PC-9 (cell line): ENCODE data around the gene SYNJ2. TPM values are rescaled to one million over a fixed set of nuclear protein-coding genes. Genes with fewer than 3 reads are reported as not detected.

Experiments used
- BruUV-seq: library from RNA; stranded (reverse); fragments of 400-500 nt; replicated peaks from 2 replicates; lab custom pipeline; 2021; lab: Mats Ljungman, UMichigan
- CTCF ChIA-PET: fragments of 300-600 bp; sonication (Branson Sonifier 250); formaldehyde crosslinking; loops from one replicate; lab custom pipeline; 2022; ENCODE audit warnings: antibody characterized with exemption; lab: Charles Lee
- POLR2A ChIA-PET: fragments of 300-600 bp; sonication (Branson Sonifier 250); formaldehyde crosslinking; loops from one replicate; lab custom pipeline; 2022; ENCODE audit warnings: antibody characterized with exemption; ENCODE audit not compliant: unreplicated experiment; lab: Charles Lee
- DNase-seq, 2 experiments: peaks; one replicate each; pipeline versions ENCODE4 v3.0.0 to v3.0.0-alpha.2; 2015 to 2022; ENCODE audit warnings: mixed read lengths in 1 of 2
- H2AFZ ChIP-seq: fragments of 200-600 bp; sonication (generic); 2 replicates; pipeline ENCODE4 v1.8.1; 2017; ENCODE audit warnings: antibody characterized with exemption
- H3F3A ChIP-seq: fragments of 200-600 bp; sonication (generic); 2 replicates; pipeline ENCODE4 v1.8.1; 2017; ENCODE audit warnings: antibody characterized with exemption, mild to moderate bottlenecking, low read depth; ENCODE audit not compliant: insufficient read depth
- H3K27ac ChIP-seq: fragments of 200-600 bp; sonication (generic); 2 replicates; pipeline ENCODE4 v1.6.1; 2016; ENCODE audit warnings: mixed run types
- H3K27me3 ChIP-seq: fragments of 200-600 bp; sonication (generic); 2 replicates; pipeline ENCODE4 v1.6.1; 2016; ENCODE audit warnings: low read depth, mixed run types; ENCODE audit not compliant: insufficient read depth
- H3K36me3 ChIP-seq: fragments of 200-600 bp; sonication (generic); 2 replicates; pipeline ENCODE4 v1.6.1; 2016; ENCODE audit warnings: low read depth, mixed run types
- H3K4me1 ChIP-seq: fragments of 200-600 bp; sonication (generic); replicated peaks from 2 replicates; pipeline ENCODE4 v1.6.1; 2016; ENCODE audit warnings: mixed run types; ENCODE audit not compliant: insufficient read depth
- H3K4me2 ChIP-seq: fragments of 200-600 bp; sonication (generic); 2 replicates; pipeline ENCODE4 v1.6.1; 2017; ENCODE audit warnings: mixed run types
- H3K4me3 ChIP-seq: fragments of 200-600 bp; sonication (generic); 2 replicates; pipeline ENCODE4 v1.6.1; 2016; ENCODE audit warnings: mixed run types
- H3K79me2 ChIP-seq: fragments of 200-600 bp; sonication (generic); 2 replicates; pipeline ENCODE4 v1.6.1; 2017; ENCODE audit warnings: low read depth, mixed run types
- H3K9me2 ChIP-seq: fragments of 200-600 bp; sonication (generic); 2 replicates; pipeline ENCODE4 v1.8.1; 2017; ENCODE audit warnings: mild to moderate bottlenecking; ENCODE audit not compliant: insufficient read depth
- H3K9me3 ChIP-seq: fragments of 200-600 bp; sonication (generic); 2 replicates; pipeline ENCODE4 v1.8.1; 2016; ENCODE audit warnings: low read depth; ENCODE audit not compliant: insufficient read depth
- H4K20me1 ChIP-seq: fragments of 200-600 bp; sonication (generic); 2 replicates; pipeline ENCODE4 v1.8.1; 2017; ENCODE audit not compliant: insufficient read depth
- CTCF ChIP-seq: fragments of 200-600 bp; sonication (generic); conservative IDR thresholded peaks from 2 replicates; pipeline ENCODE4 v1.6.1; 2017; ENCODE audit warnings: mixed run types, antibody characterized with exemption, mild to moderate bottlenecking, moderate library complexity
- EZH2 ChIP-seq: fragments of 200-600 bp; sonication (generic); IDR thresholded peaks from 2 replicates; pipeline ENCODE4 v1.8.0; 2017; ENCODE audit warnings: antibody characterized with exemption, low read depth
- intact Hi-C: fragments of 100-400 bp; cut with micrococcal nuclease; formaldehyde crosslinking; loops from one replicate; pipeline ENCODE4 v1.10.0; 2022; ENCODE audit not compliant: unreplicated experiment
- total RNA-seq: library from RNA; stranded (reverse); gene quantifications from 2 replicates; pipeline ENCODE4 v1.2.3, GENCODE V29; 2021

The SYNJ2 gene
- total RNA-seq, 1 experiment from 2014 or later, result 30.3 TPM

GRCh38 chr6:157988700-157989063 is 7.0 kb downstream of the SYNJ2 start:
- Histone ChIP-seq H3K27ac (no peak overlapping the region), H3K27me3 (no peaks in the 10 kb centered on the region), H3K79me2 (peaks cover 92% of the 10 kb centered on the region), H3K4me3 (no peak overlapping the region), H3K36me3 (no peaks in the 10 kb centered on the region), H3K4me2 (no peak overlapping the region), H2AFZ (no peak overlapping the region), H4K20me1 (peaks cover 19% of the 10 kb centered on the region), H3K9me2 (no peaks in the 10 kb centered on the region), H3F3A (peaks cover 35% of the 10 kb centered on the region), H3K9me3 (no peaks in the 10 kb centered on the region), H3K4me1 (peaks cover 72% of the 10 kb centered on the region)
- POLR2A ChIA-PET, result no interaction called here
- intact Hi-C loops, result no loop called here
- DNase-seq, result no peak
- CTCF ChIA-PET, result no interaction called here
- no peak for TF ChIP-seq CTCF
- no peak for TF ChIP-seq EZH2
- BruUV-seq, result no TSS peak

- Histone ChIP-seq H3F3A (peaks cover 28% of the 10 kb centered on the region), H3K27me3 (no peaks in the 10 kb centered on the region), H3K36me3 (no peaks in the 10 kb centered on the region), H3K79me2 (peaks cover 91% of the 10 kb centered on the region), H2AFZ (no peak overlapping the region), H3K9me2 (no peaks in the 10 kb centered on the region), H4K20me1 (peaks cover 26% of the 10 kb centered on the region), H3K4me3 (no peak overlapping the region), H3K4me2 (peak overlapping the region; percentile 31), H3K4me1 (peaks cover 71% of the 10 kb centered on the region), H3K27ac (no peak overlapping the region), H3K9me3 (no peaks in the 10 kb centered on the region)
- DNase-seq, result peak; percentile 46 to 79
- no TSS peak for BruUV-seq
- CTCF ChIA-PET, result no interaction called here
- POLR2A ChIA-PET, result no interaction called here
- intact Hi-C loops, result no loop called here
- no peak for TF ChIP-seq EZH2
- TF ChIP-seq CTCF, result no peak
Measured at GRCh38 chr6:157989541-157990289, 8.1 kb downstream of the SYNJ2 start.

- no peaks in the 10 kb centered on the region for H3K9me2 ChIP-seq
- no peaks in the 10 kb centered on the region for H3K9me3 ChIP-seq
- ChIA-PET POLR2A (no interaction called here), CTCF (no interaction called here)
- peaks cover 91% of the 10 kb centered on the region for H3K79me2 ChIP-seq
- DNase-seq, result no peak
- peaks cover 27% of the 10 kb centered on the region for H4K20me1 ChIP-seq
- no TSS peak for BruUV-seq
- H3K4me1 ChIP-seq, result peaks cover 65% of the 10 kb centered on the region
- no peaks in the 10 kb centered on the region for H3K27me3 ChIP-seq
- H3F3A ChIP-seq, result peaks cover 21% of the 10 kb centered on the region
- H3K27ac ChIP-seq, result no peak overlapping the region
- H2AFZ ChIP-seq, result no peak overlapping the region
- no peak overlapping the region for H3K4me3 ChIP-seq
- intact Hi-C loops, result no loop called here
- H3K4me2 ChIP-seq, result peak overlapping the region; percentile 31
- TF ChIP-seq CTCF (no peak), EZH2 (no peak)
- no peaks in the 10 kb centered on the region for H3K36me3 ChIP-seq
Measured at GRCh38 chr6:157990321-157991066, 8.8 kb downstream of the SYNJ2 start.
